Endodermal cell (in vitro differentiated cells): Measurements from ENCODE around the gene GCK. TPM values are rescaled to one million over a fixed set of nuclear protein-coding genes. Genes with fewer than 3 reads are reported as not detected.

Experiments used
- DNase-seq: peaks from one replicate; pipeline ENCODE4 v3.0.0-alpha.2; 2017
- H3K27ac ChIP-seq: 2 replicates; pipeline ENCODE4 v1.5.1; 2013; ENCODE audit warnings: mild to moderate bottlenecking, low read depth, low read length, moderate library complexity
- H3K27me3 ChIP-seq: 2 replicates; pipeline ENCODE4 v1.6.1; 2013; ENCODE audit warnings: mild to moderate bottlenecking, low read length, moderate library complexity; ENCODE audit not compliant: insufficient read depth, control insufficient read depth, poor library complexity, severe bottlenecking
- H3K36me3 ChIP-seq: 2 replicates; pipeline ENCODE4 v1.7.0; 2013; ENCODE audit warnings: mild to moderate bottlenecking, low read length, moderate library complexity; ENCODE audit not compliant: control insufficient read depth, insufficient read depth
- H3K4me1 ChIP-seq: one replicate; pipeline ENCODE4 v1.7.0; 2013; ENCODE audit warnings: low read length; ENCODE audit not compliant: control insufficient read depth, insufficient read depth
- H3K4me3 ChIP-seq: 2 replicates; pipeline ENCODE4 v1.5.1; 2013; ENCODE audit warnings: mild to moderate bottlenecking, low read length, moderate library complexity
- H3K9ac ChIP-seq: 2 replicates; pipeline ENCODE4 v1.6.1; 2013; ENCODE audit warnings: mild to moderate bottlenecking, low read length, moderate library complexity; ENCODE audit not compliant: poor library complexity, severe bottlenecking; ENCODE audit errors: extremely low read depth
- H3K9me3 ChIP-seq: 2 replicates; pipeline ENCODE4 v1.6.1; 2013; ENCODE audit warnings: mild to moderate bottlenecking, low read length, moderate library complexity; ENCODE audit not compliant: control insufficient read depth
- H3K27ac Mint-ChIP-seq: 2 replicates; pipeline ENCODE4 v1.8.0; 2020; ENCODE audit warnings: mixed read lengths
- H3K27me3 Mint-ChIP-seq: 2 replicates; pipeline ENCODE4 v1.8.0; 2021; ENCODE audit warnings: mild to moderate bottlenecking, mixed read lengths; ENCODE audit not compliant: insufficient read depth
- H3K36me3 Mint-ChIP-seq: 2 replicates; pipeline ENCODE4 v1.8.0; 2020; ENCODE audit warnings: low read depth, mixed read lengths
- H3K4me1 Mint-ChIP-seq: 2 replicates; pipeline ENCODE4 v1.8.0; 2020; ENCODE audit warnings: mixed read lengths
- H3K4me3 Mint-ChIP-seq: 2 replicates; pipeline ENCODE4 v1.8.0; 2020; ENCODE audit warnings: mild to moderate bottlenecking, moderate library complexity, mixed read lengths
- H3K9me3 Mint-ChIP-seq: 2 replicates; pipeline ENCODE4 v1.8.0; 2020; ENCODE audit warnings: mild to moderate bottlenecking, mixed read lengths
- CTCF ChIP-seq: fragments of 200-600 bp; sonication (generic); conservative IDR thresholded peaks from 2 replicates; pipeline ENCODE4 v1.5.0; 2021; ENCODE audit warnings: antibody characterized with exemption, mild to moderate bottlenecking
- WGBS, 2 experiments: methylation state at CpG; one replicate each; pipeline versions ENCODE4 v1.1.5 to v1.1.7; 2013; ENCODE audit warnings: missing lambda C conversion rate in 2 of 2, mixed read lengths in 1 of 2; ENCODE audit not compliant: insufficient coverage in 1 of 2, insufficient read length in 1 of 2; 5-methylcytosine and 5-hydroxymethylcytosine counted together
- total RNA-seq, 2 donors: library from RNA; stranded (reverse); fragmentation: NEBNext Ultra II Directional in 1 of 2; extraction: Animal tissue kit (Norgen Biotek cat#: 25700) in 1 of 2; gene quantifications; 2 replicates in 1 of 2; 3 replicates in 1 of 2; pipeline ENCODE4 v1.2.1, GENCODE V29; 2021

Gene GCK
- total RNA-seq, 2 donors from 2014 or later: 0.29 to 0.48 TPM

GRCh38 chr7:44218418-44219201 lies 29.4 kb upstream of the GCK start:
- H3K4me1 Mint-ChIP-seq: peaks cover 12% of the 10 kb centered on the region
- peak overlapping the region; percentile 82 for H3K27ac Mint-ChIP-seq
- Histone ChIP-seq H3K27ac (peak overlapping the region; percentile 87), H3K27me3 (no peaks in the 10 kb centered on the region), H3K36me3 (peaks cover 8% of the 10 kb centered on the region), H3K9ac (no peak overlapping the region), H3K4me1 (no peaks in the 10 kb centered on the region), H3K4me3 (no peak overlapping the region), H3K9me3 (no peaks in the 10 kb centered on the region)
- DNase-seq: peak; percentile 92
- 73 to 79% methylated on average over 16 to 26 of the region's 26 CpGs for WGBS, 2 experiments
- no peak overlapping the region for H3K4me3 Mint-ChIP-seq
- TF ChIP-seq CTCF: peak; percentile 59
- no peaks in the 10 kb centered on the region for H3K9me3 Mint-ChIP-seq
- H3K27me3 Mint-ChIP-seq: peaks cover 2% of the 10 kb centered on the region
- H3K36me3 Mint-ChIP-seq: no peaks in the 10 kb centered on the region

GRCh38 chr7:44217852-44218402 lies 28.7 kb upstream of the GCK start:
- H3K27me3 ChIP-seq: no peaks in the 10 kb centered on the region
- H3K4me3 ChIP-seq: no peak overlapping the region
- TF ChIP-seq CTCF: no peak
- 80 to 89% methylated on average over 3 to 17 of the region's 17 CpGs for WGBS, 2 experiments
- no peak for DNase-seq
- Mint-ChIP-seq H3K9me3 (no peaks in the 10 kb centered on the region), H3K4me1 (peaks cover 11% of the 10 kb centered on the region), H3K27ac (peak overlapping the region; percentile 82), H3K27me3 (peaks cover 2% of the 10 kb centered on the region), H3K4me3 (no peak overlapping the region), H3K36me3 (no peaks in the 10 kb centered on the region)
- H3K9me3 ChIP-seq: no peaks in the 10 kb centered on the region
- peak overlapping the region; percentile 87 for H3K27ac ChIP-seq
- H3K4me1 ChIP-seq: no peaks in the 10 kb centered on the region
- H3K36me3 ChIP-seq: peaks cover 15% of the 10 kb centered on the region
- H3K9ac ChIP-seq: no peak overlapping the region

- no peak overlapping the region for H3K27ac Mint-ChIP-seq
- H3K27me3 Mint-ChIP-seq: peaks cover 2% of the 10 kb centered on the region
- Histone ChIP-seq H3K27me3 (no peaks in the 10 kb centered on the region), H3K4me1 (no peaks in the 10 kb centered on the region), H3K9ac (no peak overlapping the region), H3K36me3 (peaks cover 21% of the 10 kb centered on the region), H3K27ac (no peak overlapping the region), H3K9me3 (no peaks in the 10 kb centered on the region), H3K4me3 (no peak overlapping the region)
- H3K36me3 Mint-ChIP-seq: peaks cover 3% of the 10 kb centered on the region
- 93 to 97% methylated on average over 9 to 19 of the region's 19 CpGs for WGBS, 2 experiments
- peaks cover 11% of the 10 kb centered on the region for H3K4me1 Mint-ChIP-seq
- H3K4me3 Mint-ChIP-seq: no peak overlapping the region
- TF ChIP-seq CTCF: no peak
- no peaks in the 10 kb centered on the region for H3K9me3 Mint-ChIP-seq
- DNase-seq: no peak
Observed at GRCh38 chr7:44217223-44217714, 28.0 kb upstream of the GCK start.
